Measurements from ENCODE around the gene SMYD3.

- peak; percentile 66 for TF ChIP-seq EP300 (conservative IDR thresholded peaks at IDR 0.05; ENCODE audit: poor library complexity, severe bottlenecking)
- TF ChIP-seq EZH2 (IDR thresholded peaks at IDR 0.05; ENCODE audit: borderline replicate concordance, insufficient read depth, low read length, poor library complexity, severe bottlenecking): no peak
- TF ChIP-seq CTCF (IDR thresholded peaks at IDR 0.05; ENCODE audit: poor library complexity, severe bottlenecking): peak; percentile 11
- TF ChIP-seq POLR2AphosphoS5 (IDR thresholded peaks at IDR 0.05): peak; percentile 83
- peak; percentile 24 for TF ChIP-seq RAD21 (conservative IDR thresholded peaks at IDR 0.05)
- no peak for TF ChIP-seq TAF1 (IDR thresholded peaks at IDR 0.05; ENCODE audit: low read depth)
- TF ChIP-seq REST (IDR thresholded peaks at IDR 0.05; ENCODE audit: borderline replicate concordance): no peak
Observed at GRCh38 chr1:245718123-245718522, 789.0 kb downstream of the SMYD3 start.

Measured in neural cell (in vitro differentiated cells).